Measurements from ENCODE around the gene EZR.
A peak's percentile ranks its signal among the peaks of the same experiment; 100 is the strongest.

The EZR gene

DNA sequence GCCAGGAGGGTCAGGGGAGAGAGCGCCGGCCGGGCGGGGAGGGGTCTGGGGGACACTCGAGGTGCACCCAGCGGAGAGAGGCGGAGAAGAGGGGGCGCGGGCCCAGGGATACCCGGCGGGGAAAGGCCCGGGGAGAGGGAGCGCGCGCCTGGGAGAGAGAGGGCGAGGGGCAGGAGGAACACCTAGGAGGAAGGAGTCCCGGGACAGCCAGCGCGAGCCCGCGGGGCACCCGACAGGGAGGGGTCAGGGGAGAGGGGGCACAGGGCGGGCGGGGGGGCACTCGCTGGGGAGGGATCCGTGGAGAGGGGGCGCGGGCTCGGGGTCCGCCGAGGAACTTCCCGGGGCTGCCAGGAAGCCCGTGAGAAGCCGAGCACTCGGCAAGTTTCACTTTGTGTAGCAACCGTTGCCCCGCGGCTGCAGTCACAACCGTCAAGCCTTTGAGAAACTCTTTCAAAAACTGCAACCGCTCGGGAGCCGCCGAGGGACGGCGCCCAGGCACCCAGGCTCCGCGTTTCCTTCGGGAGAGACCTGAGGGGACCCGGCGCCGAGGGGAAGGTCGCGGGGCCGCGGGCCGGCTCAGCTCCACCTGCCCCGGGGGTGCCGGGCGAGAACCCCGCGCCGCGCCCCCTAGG lies 471 bp downstream of the EZR start:
- TF ChIP-seq, protein P1, sequence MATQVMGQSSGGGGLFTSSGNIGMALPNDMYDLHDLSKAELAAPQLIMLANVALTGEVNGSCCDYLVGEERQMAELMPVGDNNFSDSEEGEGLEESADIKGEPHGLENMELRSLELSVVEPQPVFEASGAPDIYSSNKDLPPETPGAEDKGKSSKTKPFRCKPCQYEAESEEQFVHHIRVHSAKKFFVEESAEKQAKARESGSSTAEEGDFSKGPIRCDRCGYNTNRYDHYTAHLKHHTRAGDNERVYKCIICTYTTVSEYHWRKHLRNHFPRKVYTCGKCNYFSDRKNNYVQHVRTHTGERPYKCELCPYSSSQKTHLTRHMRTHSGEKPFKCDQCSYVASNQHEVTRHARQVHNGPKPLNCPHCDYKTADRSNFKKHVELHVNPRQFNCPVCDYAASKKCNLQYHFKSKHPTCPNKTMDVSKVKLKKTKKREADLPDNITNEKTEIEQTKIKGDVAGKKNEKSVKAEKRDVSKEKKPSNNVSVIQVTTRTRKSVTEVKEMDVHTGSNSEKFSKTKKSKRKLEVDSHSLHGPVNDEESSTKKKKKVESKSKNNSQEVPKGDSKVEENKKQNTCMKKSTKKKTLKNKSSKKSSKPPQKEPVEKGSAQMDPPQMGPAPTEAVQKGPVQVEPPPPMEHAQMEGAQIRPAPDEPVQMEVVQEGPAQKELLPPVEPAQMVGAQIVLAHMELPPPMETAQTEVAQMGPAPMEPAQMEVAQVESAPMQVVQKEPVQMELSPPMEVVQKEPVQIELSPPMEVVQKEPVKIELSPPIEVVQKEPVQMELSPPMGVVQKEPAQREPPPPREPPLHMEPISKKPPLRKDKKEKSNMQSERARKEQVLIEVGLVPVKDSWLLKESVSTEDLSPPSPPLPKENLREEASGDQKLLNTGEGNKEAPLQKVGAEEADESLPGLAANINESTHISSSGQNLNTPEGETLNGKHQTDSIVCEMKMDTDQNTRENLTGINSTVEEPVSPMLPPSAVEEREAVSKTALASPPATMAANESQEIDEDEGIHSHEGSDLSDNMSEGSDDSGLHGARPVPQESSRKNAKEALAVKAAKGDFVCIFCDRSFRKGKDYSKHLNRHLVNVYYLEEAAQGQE (IDR thresholded peaks at IDR 0.05; ENCODE audit: insufficient read depth in 1 of 2, low read depth in 2 of 2, low read length in 2 of 2) = no peak
- TF ChIP-seq SIN3A (IDR thresholded peaks at IDR 0.05; ENCODE audit: borderline replicate concordance, insufficient read depth, low read length) (no peak), POLR2AphosphoS5 (IDR thresholded peaks at IDR 0.05; ENCODE audit: low read depth, low read length) (no peak), TAF1 (IDR thresholded peaks at IDR 0.05; ENCODE audit: borderline replicate concordance, insufficient read depth, low read length) (no peak), FOXP2 (optimal IDR thresholded peaks at IDR 0.05; ENCODE audit: borderline replicate concordance, extremely low read depth, extremely low read length, insufficient read depth) (no peak)

- TF ChIP-seq FOXP2 (optimal IDR thresholded peaks at IDR 0.05; ENCODE audit: borderline replicate concordance, extremely low read depth, extremely low read length, insufficient read depth) (no peak), POLR2AphosphoS5 (IDR thresholded peaks at IDR 0.05; ENCODE audit: low read depth, low read length) (peak; percentile 34; the same call in 1 of the 2 replicates), SIN3A (IDR thresholded peaks at IDR 0.05; ENCODE audit: borderline replicate concordance, insufficient read depth, low read length) (no peak)
- TF ChIP-seq, protein P1 (IDR thresholded peaks at IDR 0.05; ENCODE audit: insufficient read depth in 1 of 2, low read depth in 2 of 2, low read length in 2 of 2) = no peak
These were observed 1.2 kb downstream of the EZR start for GRCh38 chr6:158817728-158818580.

DNA sequence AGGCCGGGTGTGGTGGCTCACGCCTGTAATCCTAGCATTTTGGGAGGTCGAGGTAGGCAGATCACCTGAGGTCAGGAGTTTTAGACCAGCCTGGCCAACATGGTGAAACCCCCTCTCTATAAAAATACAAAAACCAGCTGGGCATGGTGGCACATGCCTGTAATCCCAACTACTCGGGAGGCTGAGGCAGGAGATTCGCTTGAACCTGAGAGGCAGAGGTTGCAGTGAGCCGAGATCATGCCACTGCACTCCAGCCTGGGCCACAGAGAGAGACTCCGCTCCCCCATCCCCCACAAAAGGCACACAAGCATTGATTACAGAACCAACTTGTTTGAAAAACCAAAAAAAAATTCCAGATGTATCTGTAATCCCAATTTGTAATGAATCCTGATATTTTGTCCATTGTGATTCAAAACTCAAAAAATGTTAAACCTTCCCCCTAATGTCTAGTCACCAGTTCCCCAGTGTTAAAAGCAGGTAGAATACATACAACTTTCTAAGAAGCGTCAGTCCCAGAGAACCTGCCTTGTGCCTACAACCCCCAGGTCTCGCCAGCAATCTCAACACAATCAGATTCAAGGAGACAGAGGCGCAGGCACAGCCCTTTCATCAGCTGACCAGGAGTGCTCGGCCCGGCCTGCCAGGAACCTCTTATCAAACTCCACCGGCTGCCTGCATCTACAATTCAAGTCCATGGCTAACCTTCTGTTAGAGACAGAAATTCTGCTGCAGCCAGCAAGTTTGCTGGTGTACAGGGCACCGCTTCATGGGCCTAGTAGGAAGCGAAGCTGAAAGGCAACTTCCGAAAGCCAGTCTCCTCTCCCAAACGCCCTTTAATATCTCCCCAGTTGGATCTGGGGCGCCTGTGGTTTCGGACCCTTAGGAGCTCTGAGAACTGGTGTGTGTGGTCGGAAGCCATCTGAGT lies 2.1 kb downstream of the EZR start:
- 0 out of 2 replicates have a peak, but pooled peaks have one; percentile 58 for TF ChIP-seq SIN3A (IDR thresholded peaks at IDR 0.05; ENCODE audit: borderline replicate concordance, insufficient read depth, low read length)
- TF ChIP-seq, protein P1 (IDR thresholded peaks at IDR 0.05; ENCODE audit: insufficient read depth in 1 of 2, low read depth in 2 of 2, low read length in 2 of 2) = no peak

GRCh38 chr6:158816329-158816728 lies 2.8 kb downstream of the EZR start:
- TF ChIP-seq, protein P1 (IDR thresholded peaks at IDR 0.05; ENCODE audit: insufficient read depth in 1 of 2, low read depth in 2 of 2, low read length in 2 of 2) = no peak
- no peak for TF ChIP-seq TAF1 (IDR thresholded peaks at IDR 0.05; ENCODE audit: borderline replicate concordance, insufficient read depth, low read length)
